Smooth muscle cell (in vitro differentiated cells): ENCODE results near the gene OAS1. TPM values are rescaled to one million over a fixed set of nuclear protein-coding genes. Genes with fewer than 3 reads are reported as not detected.

ENCODE experiments used
- DNase-seq: peaks from one replicate; lab custom pipeline; 2025; ENCODE audit not compliant: unreplicated experiment; lab: John Stamatoyannopoulos, UW
- H2AFZ ChIP-seq: fragments of 200-600 bp; sonication (generic); 2 replicates; pipeline ENCODE4 v1.6.0; 2016; ENCODE audit warnings: antibody characterized with exemption, low read depth, mild to moderate bottlenecking
- H3F3A ChIP-seq: fragments of 200-600 bp; sonication (generic); 2 replicates; pipeline ENCODE4 v1.6.0; 2017; ENCODE audit warnings: antibody characterized with exemption, low read depth
- H3K27ac ChIP-seq: fragments of 200-600 bp; sonication (generic); 2 replicates; pipeline ENCODE4 v1.5.1; 2016; ENCODE audit warnings: low read depth, mild to moderate bottlenecking
- H3K27me3 ChIP-seq: fragments of 200-600 bp; sonication (generic); 2 replicates; pipeline ENCODE4 v1.6.1; 2016; ENCODE audit warnings: low read depth, mild to moderate bottlenecking
- H3K36me3 ChIP-seq: fragments of 200-600 bp; sonication (generic); 2 replicates; pipeline ENCODE4 v1.5.1; 2016; ENCODE audit warnings: low read depth
- H3K4me1 ChIP-seq: fragments of 200-600 bp; sonication (generic); 2 replicates; pipeline ENCODE4 v1.5.1; 2016; ENCODE audit warnings: low read depth
- H3K4me2 ChIP-seq: fragments of 200-600 bp; sonication (generic); 2 replicates; pipeline ENCODE4 v1.6.0; 2016; ENCODE audit warnings: mild to moderate bottlenecking
- H3K4me3 ChIP-seq: fragments of 200-600 bp; sonication (generic); 2 replicates; pipeline ENCODE4 v1.5.1; 2016; ENCODE audit warnings: mild to moderate bottlenecking
- H3K79me2 ChIP-seq: fragments of 200-600 bp; sonication (generic); 2 replicates; pipeline ENCODE4 v1.6.0; 2016; ENCODE audit warnings: low read depth, mild to moderate bottlenecking
- H3K9ac ChIP-seq: fragments of 200-600 bp; sonication (generic); 2 replicates; pipeline ENCODE4 v1.6.0; 2016; ENCODE audit warnings: low read depth
- H3K9me3 ChIP-seq: fragments of 200-600 bp; sonication (generic); replicated peaks from 2 replicates; pipeline ENCODE4 v1.5.1; 2016; ENCODE audit warnings: low read depth
- H4K20me1 ChIP-seq: fragments of 200-600 bp; sonication (generic); 2 replicates; pipeline ENCODE4 v1.6.0; 2016; ENCODE audit warnings: low read depth
- WGBS: methylation state at CpG from one replicate; pipeline ENCODE4 v1.1.7; 2016; ENCODE audit warnings: low lambda C conversion rate; 5-methylcytosine and 5-hydroxymethylcytosine counted together
- polyA plus RNA-seq: library from polyadenylated mRNA; unstranded; fragments of >200 nt; fragmentation: Nextera tagmentation; extraction: Ambion mirVana; gene quantifications from 2 replicates; pipeline ENCODE4 v1.2.1, GENCODE V29; 2016
- total RNA-seq: library from RNA; depleted of rRNA; stranded (reverse); fragments of >200 nt; gene quantifications from 2 replicates; pipeline ENCODE4 v1.2.3, GENCODE V29; 2014
- TF ChIP-seq, protein P1 (sequence below): fragments of 200-600 bp; sonication (generic); IDR thresholded peaks from 2 replicates; pipeline ENCODE4 v1.5.1; 2017; ENCODE audit warnings: borderline replicate concordance, mild to moderate bottlenecking, antibody characterized with exemption; ENCODE audit not compliant: insufficient read depth, poor library complexity, severe bottlenecking

The OAS1 gene
- total and polyA plus RNA-seq, 2 experiments from 2014 or later = 0.27 TPM; not detected in 1

DNA sequence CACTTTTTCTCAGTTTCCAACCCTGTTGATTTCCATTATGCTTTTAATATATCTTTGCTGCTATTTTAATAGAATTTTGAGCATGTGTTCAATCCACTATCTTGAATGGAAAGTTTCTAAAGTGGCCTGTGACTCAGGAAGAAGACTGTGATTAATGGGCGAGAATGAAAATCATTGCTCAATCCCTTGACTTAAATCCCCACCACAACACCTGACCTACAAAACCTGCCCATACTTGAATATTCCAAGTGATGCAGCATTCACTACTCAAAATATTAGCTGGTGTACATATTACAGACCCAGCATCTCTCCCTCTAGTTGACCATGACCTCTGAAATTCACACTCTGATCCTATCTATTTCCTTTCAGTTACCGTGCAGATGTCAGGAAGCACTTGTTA lies 30.2 kb downstream of the OAS1 start:
- TF ChIP-seq, protein P1, sequence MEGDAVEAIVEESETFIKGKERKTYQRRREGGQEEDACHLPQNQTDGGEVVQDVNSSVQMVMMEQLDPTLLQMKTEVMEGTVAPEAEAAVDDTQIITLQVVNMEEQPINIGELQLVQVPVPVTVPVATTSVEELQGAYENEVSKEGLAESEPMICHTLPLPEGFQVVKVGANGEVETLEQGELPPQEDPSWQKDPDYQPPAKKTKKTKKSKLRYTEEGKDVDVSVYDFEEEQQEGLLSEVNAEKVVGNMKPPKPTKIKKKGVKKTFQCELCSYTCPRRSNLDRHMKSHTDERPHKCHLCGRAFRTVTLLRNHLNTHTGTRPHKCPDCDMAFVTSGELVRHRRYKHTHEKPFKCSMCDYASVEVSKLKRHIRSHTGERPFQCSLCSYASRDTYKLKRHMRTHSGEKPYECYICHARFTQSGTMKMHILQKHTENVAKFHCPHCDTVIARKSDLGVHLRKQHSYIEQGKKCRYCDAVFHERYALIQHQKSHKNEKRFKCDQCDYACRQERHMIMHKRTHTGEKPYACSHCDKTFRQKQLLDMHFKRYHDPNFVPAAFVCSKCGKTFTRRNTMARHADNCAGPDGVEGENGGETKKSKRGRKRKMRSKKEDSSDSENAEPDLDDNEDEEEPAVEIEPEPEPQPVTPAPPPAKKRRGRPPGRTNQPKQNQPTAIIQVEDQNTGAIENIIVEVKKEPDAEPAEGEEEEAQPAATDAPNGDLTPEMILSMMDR = no peak
- no peak overlapping the region for H3K4me2 ChIP-seq
- no peaks in the 10 kb centered on the region for H3K36me3 ChIP-seq
- H3K27ac ChIP-seq = no peak overlapping the region
- H3K27me3 ChIP-seq = peaks cover 35% of the 10 kb centered on the region
- H3K9ac ChIP-seq = no peak overlapping the region
- no peaks in the 10 kb centered on the region for H3F3A ChIP-seq
- H3K79me2 ChIP-seq = no peaks in the 10 kb centered on the region
- H4K20me1 ChIP-seq = no peaks in the 10 kb centered on the region
- no peak overlapping the region for H2AFZ ChIP-seq
- no peak for DNase-seq
- no peaks in the 10 kb centered on the region for H3K4me1 ChIP-seq
- H3K4me3 ChIP-seq = no peak overlapping the region
- H3K9me3 ChIP-seq = no peaks in the 10 kb centered on the region
- WGBS = 75% methylated on average over 2 of the region's 2 CpGs

- H3K4me2 ChIP-seq = peak within 1 kb of the TSS; percentile 81
- DNase-seq = peak; percentile 5
- no peaks in the 10 kb centered on the region for H3K4me1 ChIP-seq
- H3K9me3 ChIP-seq = no peaks in the 10 kb centered on the region
- no peak within 1 kb of the TSS for H3K27ac ChIP-seq
- 25% methylated on average over 50 of the region's 50 CpGs for WGBS
- H3K36me3 ChIP-seq = no peaks in the 10 kb centered on the region
- peaks cover 35% of the 10 kb centered on the region for H3K27me3 ChIP-seq
- no peaks in the 10 kb centered on the region for H3F3A ChIP-seq
- H3K9ac ChIP-seq = peak within 1 kb of the TSS; percentile 3
- H4K20me1 ChIP-seq = no peaks in the 10 kb centered on the region
- H2AFZ ChIP-seq = peak within 1 kb of the TSS; percentile 71
- TF ChIP-seq, protein P1 = no peak
- no peaks in the 10 kb centered on the region for H3K79me2 ChIP-seq
- peak within 1 kb of the TSS; percentile 59 for H3K4me3 ChIP-seq
Observed at GRCh38 chr12:112937741-112938719, 31.3 kb downstream of the OAS1 start, which contains the start of gene OAS3. Gene OAS3, plus strand, starts transcription at chr12:112938474. Its CDS starts 57 bp downstream, at chr12:112938531.

- H3K4me1 ChIP-seq = no peaks in the 10 kb centered on the region
- H3K4me2 ChIP-seq = peak overlapping the region; percentile 81
- H3K79me2 ChIP-seq = no peaks in the 10 kb centered on the region
- peaks cover 35% of the 10 kb centered on the region for H3K27me3 ChIP-seq
- H3K27ac ChIP-seq = no peak overlapping the region
- 68% methylated on average over 11 of the region's 11 CpGs for WGBS
- H4K20me1 ChIP-seq = no peaks in the 10 kb centered on the region
- H3K4me3 ChIP-seq = peak overlapping the region; percentile 59
- DNase-seq = no peak
- TF ChIP-seq, protein P1 = no peak
- H3K9ac ChIP-seq = no peak overlapping the region
- H3F3A ChIP-seq = no peaks in the 10 kb centered on the region
- peak overlapping the region; percentile 71 for H2AFZ ChIP-seq
- no peaks in the 10 kb centered on the region for H3K36me3 ChIP-seq
- H3K9me3 ChIP-seq = no peaks in the 10 kb centered on the region
Observed at GRCh38 chr12:112938751-112939150, 32.0 kb downstream of the OAS1 start.
